ENCODE results near the gene UGT3A2.

UGT3A2 gene, protein sequence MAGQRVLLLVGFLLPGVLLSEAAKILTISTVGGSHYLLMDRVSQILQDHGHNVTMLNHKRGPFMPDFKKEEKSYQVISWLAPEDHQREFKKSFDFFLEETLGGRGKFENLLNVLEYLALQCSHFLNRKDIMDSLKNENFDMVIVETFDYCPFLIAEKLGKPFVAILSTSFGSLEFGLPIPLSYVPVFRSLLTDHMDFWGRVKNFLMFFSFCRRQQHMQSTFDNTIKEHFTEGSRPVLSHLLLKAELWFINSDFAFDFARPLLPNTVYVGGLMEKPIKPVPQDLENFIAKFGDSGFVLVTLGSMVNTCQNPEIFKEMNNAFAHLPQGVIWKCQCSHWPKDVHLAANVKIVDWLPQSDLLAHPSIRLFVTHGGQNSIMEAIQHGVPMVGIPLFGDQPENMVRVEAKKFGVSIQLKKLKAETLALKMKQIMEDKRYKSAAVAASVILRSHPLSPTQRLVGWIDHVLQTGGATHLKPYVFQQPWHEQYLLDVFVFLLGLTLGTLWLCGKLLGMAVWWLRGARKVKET

DNA sequence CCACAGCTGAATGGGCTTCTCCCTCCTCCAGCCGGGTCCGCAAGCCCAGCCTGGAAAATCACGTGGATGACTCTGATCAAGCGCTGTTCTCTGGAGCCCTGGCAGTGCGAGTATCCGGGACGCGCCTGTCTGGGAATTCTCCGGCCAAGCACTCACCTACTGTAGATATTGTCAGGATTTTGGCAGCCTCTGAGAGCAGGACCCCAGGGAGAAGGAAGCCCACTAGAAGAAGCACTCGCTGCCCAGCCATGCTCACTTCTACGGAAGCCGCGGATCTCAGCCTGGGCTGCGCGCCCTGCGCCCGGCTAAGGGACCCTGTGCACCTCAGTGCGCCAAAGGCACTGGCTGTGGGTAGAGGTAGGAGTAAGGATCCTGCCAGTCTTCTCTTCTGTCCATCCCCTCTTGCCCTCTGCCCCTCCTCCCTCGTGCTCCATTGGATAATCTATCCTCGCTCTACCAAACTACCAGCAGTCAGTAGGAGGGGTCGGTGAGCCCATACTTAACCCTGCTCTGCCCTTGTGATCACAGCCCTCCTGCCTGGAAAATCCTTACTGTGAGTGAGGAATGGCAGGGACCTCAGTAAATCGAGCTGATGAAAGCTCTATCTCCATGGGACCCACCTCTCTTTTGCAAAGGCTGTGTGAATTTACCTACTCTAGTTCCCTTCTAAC, at the start of gene UGT3A2:
UGT3A2 (minus strand) TSS at position 343 of the 671 bp plus-strand sequence; CDS start at position 250, 93 bp downstream.
- no peak for DNase-seq

DNA sequence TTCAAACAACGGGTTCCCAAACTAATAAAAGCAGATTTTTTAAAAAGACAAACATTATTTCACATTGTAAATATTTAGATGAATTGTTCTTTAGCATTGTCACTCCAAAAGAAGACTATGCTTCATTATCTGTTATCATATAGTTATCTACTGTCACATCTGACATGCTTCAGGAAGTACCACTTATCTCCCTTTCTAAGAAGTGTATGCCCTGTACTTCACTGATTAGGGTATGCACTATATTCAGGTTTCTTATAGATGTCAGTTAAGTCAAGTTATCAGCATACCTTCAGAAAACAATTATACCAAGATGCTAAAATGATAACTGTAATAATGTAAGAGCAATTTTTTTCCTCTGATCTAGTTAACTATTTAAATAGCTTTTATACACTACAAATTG, 44.6 kb upstream of the UGT3A2 start:
- DNase-seq = no peak

DNA sequence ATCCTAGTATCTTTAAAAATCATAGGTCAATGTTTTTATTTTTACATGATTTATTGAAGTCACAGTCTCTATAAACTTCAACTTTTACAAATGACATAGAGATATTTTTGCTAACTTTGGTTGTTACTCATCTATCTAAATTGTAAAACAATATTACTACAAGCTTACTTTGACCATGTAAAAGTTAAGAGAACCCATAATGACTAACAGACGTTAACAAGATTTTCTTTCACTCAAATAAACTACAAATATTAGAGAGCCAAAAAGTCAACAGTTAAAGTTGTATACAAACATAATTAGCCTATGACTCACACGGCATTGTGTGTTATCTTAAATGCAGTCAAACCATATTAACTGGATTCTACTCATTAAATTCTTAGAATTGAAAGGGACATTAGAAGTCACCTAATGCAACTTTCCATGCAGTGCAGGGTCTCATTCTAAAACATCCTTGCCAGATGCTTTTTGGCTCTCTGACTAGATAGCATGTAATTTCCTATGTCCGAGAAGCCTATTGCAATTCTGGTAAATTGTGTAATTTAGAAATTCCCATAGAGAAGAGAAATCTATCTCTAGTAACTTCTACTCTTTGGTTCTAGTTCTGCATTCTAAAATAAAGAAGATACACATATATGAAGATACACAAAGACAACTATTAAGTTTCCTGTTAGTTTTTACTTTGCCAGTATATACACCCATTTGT, 42.2 kb upstream of the UGT3A2 start:
- no peak for DNase-seq

DNA sequence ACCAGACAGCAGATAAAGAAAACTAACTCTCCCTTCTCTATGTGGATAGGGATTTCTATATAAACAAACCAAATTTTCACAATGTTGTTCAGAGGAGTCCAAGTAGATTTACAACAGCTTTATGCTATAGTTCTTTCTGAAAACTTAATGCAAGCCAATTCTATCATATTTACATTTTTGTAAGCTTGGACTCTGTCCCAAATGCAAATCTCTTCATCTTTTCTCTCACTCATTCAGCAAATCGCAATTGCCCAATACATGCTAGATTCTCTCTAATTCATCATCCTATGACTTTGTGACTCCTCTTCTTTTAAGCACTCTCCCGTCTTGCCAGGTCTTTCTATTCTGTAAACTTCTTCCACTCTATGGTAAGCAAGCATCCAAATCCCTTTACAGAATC, 39.1 kb upstream of the UGT3A2 start:
- no peak for DNase-seq

DNA sequence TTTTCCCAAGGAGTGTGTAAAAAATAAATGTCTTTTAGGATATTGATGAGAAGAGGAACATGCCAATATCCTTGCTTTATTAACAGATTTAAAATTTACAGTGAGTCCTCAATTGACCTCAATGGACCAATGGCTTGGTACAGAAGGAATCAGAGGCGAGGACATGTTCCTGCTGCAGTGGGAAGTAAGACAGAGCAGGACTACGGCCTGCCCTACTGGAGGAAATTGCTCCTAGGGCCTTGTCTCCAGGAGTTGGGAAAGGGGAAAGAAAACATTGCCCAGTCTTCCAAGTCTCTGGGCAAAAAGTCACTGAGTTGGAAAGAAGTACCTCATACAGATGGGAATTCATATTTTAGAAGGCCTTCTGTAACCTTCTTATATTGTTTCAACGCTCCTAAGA, 33.1 kb upstream of the UGT3A2 start:
- DNase-seq = no peak

DNA sequence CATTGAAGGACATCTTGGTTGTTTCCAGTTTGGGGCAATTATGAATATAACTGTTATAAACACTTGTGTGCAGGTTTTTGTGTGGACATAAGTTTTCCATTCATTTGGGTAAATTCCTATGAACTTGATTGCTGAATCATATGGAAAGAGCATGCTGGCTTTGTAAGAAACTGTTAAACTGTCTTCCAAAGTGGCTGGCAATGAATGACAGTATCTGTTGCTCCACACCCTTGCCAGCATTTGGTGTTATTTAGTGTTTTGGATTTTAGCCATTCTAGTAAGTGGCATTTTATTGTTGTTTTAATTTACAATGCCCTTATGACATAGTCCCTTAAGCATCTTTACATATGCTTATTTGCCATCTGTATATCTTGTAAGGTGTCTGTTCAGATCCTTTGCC, 29.8 kb upstream of the UGT3A2 start:
- no peak for DNase-seq

DNA sequence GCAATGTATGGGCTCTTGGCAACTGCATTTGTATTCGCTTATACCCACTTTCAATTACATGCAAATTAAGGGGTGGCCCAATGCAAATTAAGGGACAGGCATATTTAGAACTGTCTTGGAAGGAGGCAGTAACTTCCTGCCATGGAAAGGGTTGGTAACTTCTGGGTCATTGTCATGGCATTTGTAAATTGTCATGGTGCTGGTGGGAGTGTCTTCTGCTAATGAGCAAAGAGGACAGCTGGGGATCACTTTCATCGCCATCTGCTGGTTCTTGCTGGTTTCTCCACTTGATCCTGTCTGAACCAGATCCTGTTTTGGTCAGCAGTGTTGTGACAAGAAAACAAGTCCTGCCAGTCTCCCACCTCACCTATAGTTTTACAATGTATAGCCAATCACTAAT, 23.3 kb upstream of the UGT3A2 start:
- no peak for DNase-seq

DNA sequence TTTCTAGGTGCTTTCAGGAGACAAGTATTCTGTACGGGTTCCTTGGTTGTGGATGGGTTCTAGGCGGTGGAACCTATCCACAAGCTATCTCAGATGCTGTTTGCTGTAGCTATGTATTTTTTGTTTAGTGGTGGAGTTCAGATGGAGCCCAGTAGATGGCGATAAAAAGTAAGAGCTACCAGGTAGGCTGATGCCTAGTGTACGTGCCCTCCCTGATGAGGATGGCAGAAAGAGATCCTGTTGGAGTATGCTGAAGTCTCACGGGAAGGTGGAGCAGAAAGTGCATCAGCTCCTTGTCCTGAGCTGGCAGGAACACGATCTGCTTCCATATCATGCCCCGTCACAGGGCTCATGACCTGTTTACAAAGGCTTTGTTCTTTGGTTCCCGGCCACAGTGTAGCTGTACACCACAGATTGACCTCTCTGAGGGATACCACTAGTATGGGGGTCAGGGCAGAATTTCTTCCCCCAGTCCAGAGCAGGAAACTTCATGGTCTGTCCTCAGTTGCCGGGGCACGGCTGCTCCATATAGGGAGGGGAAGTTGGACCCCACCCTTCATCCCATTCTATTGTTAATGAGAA, 12.6 kb upstream of the UGT3A2 start:
- peak; percentile 49 for DNase-seq

DNA sequence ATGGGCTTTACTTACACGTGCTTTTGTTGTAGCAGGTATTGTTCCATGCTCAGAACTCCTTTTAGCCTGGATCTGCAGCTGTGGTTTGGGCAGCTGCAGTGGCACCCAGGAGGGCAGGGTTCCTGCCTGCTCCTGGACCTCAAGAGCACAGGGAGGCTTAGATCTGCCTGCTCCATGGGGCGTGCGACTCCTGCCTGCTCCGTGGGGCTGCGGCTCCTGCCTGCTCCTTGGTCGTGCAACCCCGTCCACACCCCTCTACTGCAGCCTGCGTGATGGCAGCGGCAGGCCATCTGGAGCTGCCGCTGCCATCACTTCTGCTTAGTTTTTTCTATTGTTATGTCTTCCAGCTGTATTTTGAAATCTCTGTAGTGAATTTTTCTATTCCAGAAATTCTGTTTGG, 11.7 kb upstream of the UGT3A2 start:
- DNase-seq = no peak

DNA sequence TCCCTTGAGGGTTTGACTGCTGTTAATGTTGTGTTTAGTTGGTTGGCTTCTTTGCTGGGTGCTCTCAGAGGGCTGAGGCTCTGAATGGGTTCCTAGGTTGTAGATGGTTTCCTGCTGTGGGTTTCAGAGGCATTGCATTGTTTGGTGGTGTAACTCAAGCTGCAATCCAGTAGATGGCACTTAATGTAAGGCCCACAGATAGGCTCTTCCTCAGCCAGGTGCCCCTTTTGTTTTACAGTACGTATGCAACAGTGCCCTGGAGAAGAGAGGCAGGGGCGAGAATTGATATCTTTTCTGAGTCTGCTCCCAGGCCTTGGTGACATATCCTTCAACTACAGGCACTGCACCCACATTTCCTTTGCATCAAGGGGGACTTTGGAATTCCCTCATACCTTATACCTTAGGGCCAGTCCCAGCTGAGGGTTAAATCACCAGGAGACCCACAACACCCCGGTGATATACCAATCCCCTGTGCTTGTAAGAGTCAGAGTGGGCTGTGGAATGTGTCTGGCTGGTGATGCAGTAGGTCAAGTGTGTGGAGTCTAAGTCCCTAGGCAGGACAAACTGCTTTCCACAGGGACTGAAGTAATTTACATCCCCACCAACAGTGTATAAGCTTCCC, 7.0 kb upstream of the UGT3A2 start:
- DNase-seq = no peak

DNA sequence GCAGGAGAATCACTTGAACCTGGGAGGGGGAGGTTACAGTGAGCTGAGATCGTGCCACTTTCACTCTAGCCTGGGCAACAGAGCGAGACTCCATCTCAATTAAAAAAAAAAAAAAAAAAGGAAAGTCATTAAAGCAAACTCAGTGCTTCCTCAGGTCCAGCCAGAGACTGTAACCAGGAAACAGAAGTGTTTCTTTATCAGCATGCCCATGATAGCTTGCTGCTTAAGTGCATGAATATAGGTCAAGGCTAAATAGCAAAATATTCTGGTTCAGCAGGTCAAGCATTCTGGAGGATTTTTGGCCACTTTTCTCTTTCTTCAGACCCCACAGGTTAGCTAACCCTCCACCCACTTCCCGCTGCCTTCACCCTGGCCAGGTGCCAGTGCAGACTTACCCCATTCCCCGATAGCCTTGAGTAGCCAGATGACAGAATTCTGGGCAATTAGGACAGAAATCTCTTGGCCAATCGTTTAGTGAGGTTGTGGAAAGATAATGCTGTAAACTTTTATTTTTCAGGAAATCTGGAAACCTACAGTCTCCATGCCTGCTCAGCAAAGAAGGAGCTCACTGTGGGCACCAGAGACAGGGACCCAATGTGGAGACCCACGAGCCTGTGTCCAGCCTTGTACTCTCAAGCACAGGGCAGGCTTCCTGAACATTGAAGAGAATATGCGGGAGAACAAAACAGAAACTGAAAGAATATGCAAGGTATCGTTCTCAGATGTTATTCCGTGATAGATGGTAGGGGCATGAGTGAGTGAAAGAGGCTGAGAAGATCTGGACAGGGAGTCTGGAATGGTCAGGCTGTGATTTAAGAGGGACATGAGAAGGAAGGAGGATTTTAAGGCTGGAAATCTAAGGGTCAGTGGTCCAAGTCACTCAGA, 4.2 kb upstream of the UGT3A2 start:
- DNase-seq = no peak

DNA sequence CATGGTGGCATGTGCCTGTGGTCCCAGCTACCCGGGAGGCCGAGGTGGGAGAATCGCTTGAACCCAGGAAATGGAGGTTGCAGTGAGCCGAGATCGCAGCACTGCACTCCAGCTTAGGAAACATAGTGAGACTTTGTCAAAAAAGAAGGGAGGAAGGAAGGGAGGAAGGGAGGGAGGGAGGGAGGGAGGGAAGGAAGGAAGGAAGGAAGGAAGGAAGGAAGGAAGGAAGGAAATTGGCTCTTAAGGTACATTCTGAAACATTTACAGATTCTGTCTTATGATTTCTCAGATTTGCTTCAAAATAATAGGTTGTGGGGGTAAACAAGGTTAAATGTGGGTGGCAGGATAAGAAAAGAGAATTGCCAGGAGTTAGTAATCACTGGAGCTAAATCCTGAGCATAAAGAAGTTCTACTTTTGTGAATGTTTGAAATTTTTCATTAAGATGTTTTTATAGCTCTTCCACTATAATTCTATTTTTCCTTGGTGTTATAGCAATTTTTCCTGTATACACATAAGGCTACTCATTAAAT, 2.1 kb upstream of the UGT3A2 start:
- no peak for DNase-seq

DNA sequence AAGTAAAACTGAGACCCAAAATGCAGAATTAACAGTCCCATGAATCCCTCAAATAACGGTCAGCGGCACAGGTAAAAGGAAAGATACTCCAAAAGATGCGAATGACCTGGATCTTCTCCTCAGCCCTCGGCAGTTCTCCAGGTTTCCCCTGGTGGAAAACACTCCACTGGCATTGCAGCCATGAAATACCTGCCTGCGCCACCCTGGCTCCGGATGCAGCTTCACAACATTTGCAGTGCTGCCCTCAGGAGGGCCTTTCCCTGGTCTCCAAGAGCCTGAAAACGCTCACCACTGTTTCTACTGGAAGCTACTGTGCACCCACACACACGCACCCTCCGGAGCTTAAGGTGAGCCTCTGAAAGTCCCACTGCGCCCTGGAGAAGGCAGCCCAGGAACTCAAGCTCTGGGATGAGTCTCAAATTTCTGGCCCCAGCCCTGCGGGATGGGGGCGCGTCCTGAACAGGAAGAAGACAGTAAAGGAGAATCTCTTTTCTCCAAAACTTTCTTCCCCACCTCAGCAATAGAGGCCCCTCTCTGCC, 612 bp downstream of the UGT3A2 start:
- no peak for DNase-seq

DNA sequence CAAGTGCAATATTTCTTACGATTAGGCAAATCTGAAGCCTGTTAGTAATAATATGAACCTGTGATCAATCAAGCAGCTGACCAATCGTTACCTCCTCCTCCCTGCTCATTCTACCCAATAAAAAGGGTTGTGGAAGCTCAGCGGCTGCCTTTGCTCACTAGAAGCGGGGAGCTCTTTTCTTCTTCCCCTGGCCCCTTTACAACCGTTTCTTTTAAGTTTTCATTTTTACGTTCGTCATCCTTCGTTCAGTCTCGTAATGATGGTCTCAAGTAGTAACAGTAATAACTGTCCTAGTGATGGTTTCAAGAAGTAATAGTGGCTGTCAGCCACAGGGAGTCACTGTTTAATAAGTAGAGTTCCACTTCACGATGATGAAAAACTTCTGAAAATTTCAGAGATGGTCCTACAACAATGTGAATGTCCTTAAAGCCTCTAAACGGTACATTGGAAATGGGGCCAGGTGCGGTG, 6.2 kb downstream of the UGT3A2 start:
- no peak for DNase-seq

DNA sequence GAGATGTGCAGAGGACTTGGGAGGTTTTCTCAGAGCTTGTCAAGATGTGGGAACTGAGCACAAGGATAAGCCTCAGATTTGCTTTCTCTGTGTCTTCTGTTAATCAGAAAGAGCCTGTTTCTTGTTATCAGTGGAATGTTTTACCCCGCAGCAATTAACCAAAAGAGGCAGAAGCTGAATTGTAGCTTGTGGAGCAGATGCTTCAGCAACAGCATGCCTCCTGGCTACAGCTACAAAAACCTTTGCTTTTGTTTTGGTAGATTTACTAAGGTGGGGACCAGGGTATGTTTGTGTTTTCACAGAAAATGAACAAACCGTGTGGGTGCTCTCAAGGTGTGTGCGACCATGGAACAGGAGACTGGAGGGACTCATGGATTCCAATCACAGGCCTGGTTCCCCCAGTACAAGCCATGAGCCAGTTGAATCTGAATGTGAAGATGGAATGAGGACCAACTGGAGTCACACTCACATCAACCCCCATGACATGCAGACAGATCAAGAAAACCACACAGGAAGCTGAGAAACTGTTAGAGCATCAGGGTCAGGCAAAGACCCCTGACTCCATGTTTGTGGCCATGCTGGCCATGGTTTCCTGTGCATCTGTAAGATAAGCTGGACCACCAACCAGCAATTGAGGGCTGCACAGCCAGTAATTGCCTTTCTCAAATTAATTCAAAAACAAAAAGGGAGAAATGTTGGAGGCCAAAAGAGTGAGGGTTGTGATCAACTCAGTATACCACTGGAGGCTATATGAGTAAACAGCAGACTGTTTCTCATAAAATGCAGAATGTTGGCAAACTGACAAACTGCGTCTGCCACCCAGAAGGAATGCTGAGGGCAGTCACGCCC, 6.9 kb downstream of the UGT3A2 start:
- no peak for DNase-seq

DNA sequence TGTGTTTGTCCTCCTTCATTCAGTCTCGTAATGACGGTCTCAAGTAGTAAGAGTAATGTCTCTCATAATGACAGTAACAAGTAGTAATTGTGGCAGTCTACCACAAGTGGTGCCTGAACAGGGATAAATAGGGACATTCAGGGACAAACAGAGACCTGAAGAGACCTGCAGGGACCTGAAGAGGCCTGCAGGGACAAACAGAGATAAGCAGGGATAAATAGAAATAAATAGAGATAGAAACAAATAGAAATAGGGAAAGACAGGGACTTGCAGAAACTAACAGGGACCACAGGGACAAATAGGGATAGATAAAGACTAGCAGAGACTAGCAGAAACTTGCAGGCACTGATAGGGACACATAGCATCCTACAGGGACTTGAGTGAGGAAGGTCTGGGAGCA, 7.9 kb downstream of the UGT3A2 start:
- no peak for DNase-seq

DNA sequence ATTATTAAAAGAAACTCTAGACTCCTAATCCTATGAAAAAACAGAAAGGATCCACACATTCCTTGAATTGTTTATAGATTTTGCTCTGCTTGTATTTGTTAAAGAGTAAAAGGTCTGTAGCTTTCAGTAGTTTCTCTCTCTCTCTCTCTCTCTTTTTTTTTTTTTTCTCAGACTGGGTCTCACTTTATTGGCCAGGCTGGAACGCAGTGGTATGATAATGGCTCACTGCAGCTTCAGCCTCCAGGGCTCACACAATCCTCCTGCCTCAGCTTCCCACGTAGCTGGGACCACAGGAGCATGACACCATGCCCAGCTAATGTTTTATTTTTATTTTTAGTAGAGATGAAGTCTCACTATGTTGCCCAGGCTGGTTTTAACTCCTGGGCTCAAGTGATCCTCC, 9.3 kb downstream of the UGT3A2 start:
- DNase-seq = no peak

DNA sequence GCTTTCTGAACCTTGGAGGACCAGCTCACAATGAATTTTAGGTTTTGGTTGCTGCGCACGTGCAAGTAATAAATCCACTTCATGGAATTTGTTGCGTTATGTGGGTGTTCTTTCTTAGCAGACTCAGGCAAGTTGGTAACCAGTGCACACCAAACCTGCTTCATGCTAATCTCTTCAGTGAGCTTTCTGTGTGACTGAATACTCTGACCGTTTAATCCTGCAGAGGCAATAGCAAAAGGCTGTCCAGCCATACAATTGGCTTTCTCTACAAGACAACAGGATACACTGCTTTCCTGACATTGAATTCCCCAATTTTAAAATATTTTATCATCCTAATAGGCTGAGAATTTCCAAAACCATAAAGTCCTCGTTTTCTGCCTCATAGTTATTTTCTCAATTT, 10.3 kb downstream of the UGT3A2 start:
- no peak for DNase-seq

DNA sequence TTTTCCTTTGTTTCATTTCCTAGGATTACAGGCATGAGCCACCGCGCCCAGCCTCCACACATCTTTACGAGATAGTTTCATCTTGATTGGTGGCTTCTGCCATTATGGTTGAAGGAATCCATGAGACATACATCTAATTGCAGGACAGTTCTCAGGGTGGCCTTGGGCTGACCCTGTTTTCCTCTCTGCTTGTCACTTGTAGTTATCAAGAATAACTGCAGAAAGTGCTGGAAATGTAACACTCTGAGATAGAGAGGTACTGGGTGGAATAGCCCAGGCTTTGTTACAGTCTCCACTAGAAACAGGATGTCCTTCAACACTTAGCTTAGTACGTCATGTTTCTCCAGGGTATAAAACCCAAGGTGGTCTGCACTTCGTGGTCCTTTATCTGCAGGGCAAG, 10.7 kb downstream of the UGT3A2 start:
- DNase-seq = no peak

DNA sequence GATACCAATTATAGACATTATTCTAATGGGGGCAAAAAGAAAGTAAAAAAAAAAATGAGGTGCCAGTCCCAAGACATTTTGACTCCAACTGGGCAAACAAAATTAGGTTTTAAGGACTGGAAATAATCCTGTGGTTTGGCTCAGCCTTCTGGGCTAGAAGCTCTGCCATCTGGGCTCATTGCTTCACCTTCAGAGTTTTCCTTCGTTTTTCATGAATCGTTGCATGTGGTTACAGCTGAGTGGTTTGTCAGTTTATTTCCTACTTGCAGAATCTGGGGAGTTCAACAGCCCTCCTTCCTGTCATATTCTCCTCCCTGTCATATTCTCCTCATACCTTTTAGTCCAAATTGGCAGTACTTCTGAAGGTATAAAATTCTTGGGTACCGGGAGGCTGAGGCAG, 12.0 kb downstream of the UGT3A2 start:
- DNase-seq = no peak

Data from NCI-H1048 (cell line).